HG03575 (cell line): ENCODE data around the gene PPP1R2.
"Not testable (repeated sequence)": the region's sequence is repeated elsewhere in the genome, so short reads cannot be mapped to it uniquely, and the experiment has no call there.

Experiments used
- ATAC-seq: cut with Tn5 transposase; IDR thresholded peaks from one replicate; pipeline ENCODE4 v1.9.1; 2021; ENCODE audit not compliant: unreplicated experiment, insufficient number of reproducible peaks, low FRiP score; ENCODE audit errors: extremely low read depth

PPP1R2 gene

DNA sequence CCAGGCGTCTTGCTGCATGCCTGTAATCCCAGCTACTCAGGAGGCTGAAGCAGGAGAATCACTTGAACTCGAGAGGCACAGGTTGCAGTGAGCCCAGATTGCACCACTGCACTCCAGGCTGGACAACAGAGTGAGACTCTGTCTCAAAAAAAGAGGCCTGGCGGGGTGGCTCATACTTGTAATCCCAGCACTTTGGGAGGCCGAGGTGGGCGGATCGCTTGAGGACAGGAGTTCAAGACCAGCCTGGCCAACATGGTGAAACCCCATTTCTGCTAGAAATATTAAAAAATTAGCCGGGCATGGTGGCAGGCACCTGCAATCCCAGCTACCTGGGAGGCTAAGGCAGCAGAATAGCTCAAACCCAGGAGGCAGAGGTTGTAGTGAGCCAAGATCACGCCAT is 68.0 kb downstream of the PPP1R2 start:
- not testable (repeated sequence) for ATAC-seq

- ATAC-seq = no peak
Observed at GRCh38 chr3:195468841-195469240, 74.3 kb downstream of the PPP1R2 start.

- ATAC-seq = no peak
Observed at GRCh38 chr3:195468391-195468776, 74.7 kb downstream of the PPP1R2 start.

- no peak for ATAC-seq
Observed at GRCh38 chr3:195467641-195468390, 75.3 kb downstream of the PPP1R2 start.

- ATAC-seq = no peak
Observed at GRCh38 chr3:195466251-195466650, 76.9 kb downstream of the PPP1R2 start.
